Psoas muscle (tissue), 8 donors: ENCODE measurements around the gene FAM181A. TPM values are rescaled to one million over a fixed set of nuclear protein-coding genes. Genes with fewer than 3 reads are reported as not detected.

Experiments used
- ATAC-seq, 4 donors: fragments of 200-7000 bp; cut with Tn5 transposase; one replicate each; pipeline ENCODE4 v1.9.1; 2020; ENCODE audit warnings: moderate library complexity in 3 of 4, mild to moderate bottlenecking in 2 of 4
- DNase-seq, 2 donors: peaks; one replicate each; pipeline ENCODE4 v3.0.0-alpha.2; 2020
- H3K27ac ChIP-seq: fragments of 200-600 bp; one replicate; pipeline ENCODE4 v1.8.0; 2022
- H3K27me3 ChIP-seq, 3 donors: fragments of 200-600 bp in 1 of 3; one replicate each; pipeline versions ENCODE4 v1.6.1 to v1.8.0; 2013 to 2022; ENCODE audit warnings: low read length in 2 of 3, mild to moderate bottlenecking in 2 of 3, moderate library complexity in 1 of 3; ENCODE audit not compliant: insufficient read depth in 3 of 3
- H3K36me3 ChIP-seq, 2 donors: fragments of 200-600 bp in 1 of 2; one replicate each; pipeline versions ENCODE4 v1.6.1 to v1.8.0; 2013 to 2022; ENCODE audit warnings: low read depth in 1 of 2, mild to moderate bottlenecking in 1 of 2, moderate library complexity in 1 of 2; ENCODE audit not compliant: insufficient read depth in 1 of 2
- H3K4me1 ChIP-seq: fragments of 200-600 bp; one replicate; pipeline ENCODE4 v1.8.0; 2022
- H3K4me3 ChIP-seq: fragments of 200-600 bp; one replicate; pipeline ENCODE4 v1.8.0; 2022; ENCODE audit warnings: mild to moderate bottlenecking
- H3K9me3 ChIP-seq: fragments of 200-600 bp; one replicate; pipeline ENCODE4 v1.8.0; 2022
- CTCF ChIP-seq: fragments of 200-600 bp; IDR thresholded peaks from one replicate; pipeline ENCODE4 v1.8.0; 2022; ENCODE audit warnings: antibody characterized with exemption
- WGBS, 3 donors: extraction: QIAGEN DNeasy Blood & Tissue Kit; methylation state at CpG; one replicate each; pipeline versions ENCODE4 v1.1.6 to v1.1.7; 2013; 5-methylcytosine and 5-hydroxymethylcytosine counted together
- intact Hi-C, 2 donors: fragments of 100-400 bp; cut with DNase I; formaldehyde crosslinking; loops; one replicate each; pipeline versions ENCODE4 v1.11.0 to v1.14.2; 2022
- polyA plus RNA-seq, 3 donors: library from polyadenylated mRNA; stranded (reverse); fragments of 200-250 nt; gene quantifications; one replicate each; pipeline ENCODE4 v1.2.3, GENCODE V29; 2013
- total RNA-seq, 4 donors: library from RNA; stranded (reverse); fragmentation: NEBNext Ultra II Directional in 2 of 4; extraction: Animal tissue kit (Norgen Biotek cat#: 25700) in 2 of 4; gene quantifications; one replicate each; pipeline versions ENCODE4 v1.2.1 to v1.2.4, GENCODE V29; 2021 to 2023
- donor health status: healthy with polysubstance abuse.
- donor health status: DM: no; HTN: no; CAD: no; lungs with moderate emphysema.
- donor health status: Bipolar disorder and iron deficiency.
- donor health status: healthy.
- donor health status: DM: yes; HTN: yes; CAD: no.
- donor health status: DM: no; HTN: no; CAD: no.
- donor health status: DM: no; HTN: no; CAD: no.
- donor health status: DM: yes; HTN: yes; CAD: no.

FAM181A gene
- total and polyA plus RNA-seq, 7 donors, result 0.14 to 0.32 TPM; not detected in 5

- H3K9me3 ChIP-seq, result no peaks in the 10 kb centered on the region
- 70 to 77% (median 74%) methylated on average over 13 of the region's 13 CpGs for WGBS, 3 donors
- no peak overlapping the region for H3K4me3 ChIP-seq
- intact Hi-C loops, result no loop called here
- H3K27ac ChIP-seq, result no peak overlapping the region
- peaks cover 0 to 33% of the 10 kb centered on the region in 2 donors for H3K36me3 ChIP-seq
- H3K4me1 ChIP-seq, result no peaks in the 10 kb centered on the region
- H3K27me3 ChIP-seq, result no peaks in the 10 kb centered on the region
- DNase-seq (peak in 1 of 2 donors; percentile 49), ATAC-seq (peak in 1 of 4 donors; percentile 7)
- TF ChIP-seq CTCF, result no peak
Measured at GRCh38 chr14:93925374-93925895, 1.7 kb upstream of the FAM181A start.

- TF ChIP-seq CTCF, result no peak
- H3K4me1 ChIP-seq, result no peaks in the 10 kb centered on the region
- peaks cover 0 to 32% of the 10 kb centered on the region in 2 donors for H3K36me3 ChIP-seq
- peak in 1 of 2 donors; percentile 69 for DNase-seq
- 64 to 79% (median 65%) methylated on average over 21 of the region's 21 CpGs for WGBS, 3 donors
- H3K9me3 ChIP-seq, result no peaks in the 10 kb centered on the region
- no peak overlapping the region for H3K27ac ChIP-seq
- peak in 1 of 4 donors; percentile 4 for ATAC-seq
- H3K4me3 ChIP-seq, result no peak overlapping the region
- H3K27me3 ChIP-seq, result no peaks in the 10 kb centered on the region
- intact Hi-C loops, result no loop called here
Measured at GRCh38 chr14:93926245-93926872, 785 bp upstream of the FAM181A start.

GRCh38 chr14:93927800-93928145 lies 629 bp downstream of the FAM181A start:
- H3K4me3 ChIP-seq, result no peak overlapping the region
- 26 to 42% (median 31%) methylated on average over 6 of the region's 6 CpGs for WGBS, 3 donors
- no peaks in the 10 kb centered on the region for H3K9me3 ChIP-seq
- no peaks in the 10 kb centered on the region for H3K27me3 ChIP-seq
- H3K27ac ChIP-seq, result no peak overlapping the region
- H3K4me1 ChIP-seq, result no peaks in the 10 kb centered on the region
- DNase-seq, result peak in 1 of 2 donors; percentile 51
- no peak for TF ChIP-seq CTCF
- intact Hi-C loops, result no loop called here
- peaks cover 0 to 39% of the 10 kb centered on the region in 2 donors for H3K36me3 ChIP-seq
- peak; percentile 6 to 14 (median 10) for ATAC-seq

GRCh38 chr14:93928184-93929047 lies 1.3 kb downstream of the FAM181A start:
- Histone ChIP-seq H3K4me3 (no peak overlapping the region), H3K27ac (peak overlapping the region; percentile 16), H3K4me1 (no peaks in the 10 kb centered on the region), H3K36me3 (peaks cover 0 to 39% of the 10 kb centered on the region in 2 donors), H3K9me3 (no peaks in the 10 kb centered on the region), H3K27me3 (no peaks in the 10 kb centered on the region)
- DNase-seq, result peak in 1 of 2 donors; percentile 70
- intact Hi-C loops, result no loop called here
- no peak for TF ChIP-seq CTCF
- peak; percentile 2 to 15 (median 13) for ATAC-seq
- WGBS, 3 donors, result 60 to 75% (median 66%) methylated on average over 24 to 26 of the region's 26 CpGs
